GM12878 (cell line): ENCODE data around the gene VTI1A.

Source experiments
- CHD4 ChIP-seq: fragments of 200-600 bp; sonication (generic); IDR thresholded peaks from 2 replicates; pipeline ENCODE4 v1.6.1; 2016; ENCODE audit warnings: mild to moderate bottlenecking
- CTCF ChIP-seq, 3 experiments: IDR thresholded peaks in 2 of 3; conservative IDR thresholded peaks in 1 of 3; 2 replicates each; pipeline ENCODE4 v1.5.1; 2011; ENCODE audit warnings: low read depth in 3 of 3, low read length in 3 of 3, mild to moderate bottlenecking in 3 of 3, control low read depth in 2 of 3, moderate library complexity in 2 of 3, inconsistent platforms in 1 of 3, mixed read lengths in 1 of 3; ENCODE audit not compliant: control insufficient read depth in 2 of 3, insufficient read depth in 1 of 3; ENCODE audit errors: extremely low read depth in 1 of 3
- FOS ChIP-seq: IDR thresholded peaks from 3 replicates; pipeline ENCODE4 v1.6.1; 2011; ENCODE audit warnings: borderline replicate concordance; ENCODE audit not compliant: insufficient read length; ENCODE audit errors: extremely low read depth
- GABPA ChIP-seq: IDR thresholded peaks from 2 replicates; pipeline ENCODE4 v1.6.1; 2014; ENCODE audit warnings: antibody characterized with exemption, low read depth, mild to moderate bottlenecking, inconsistent platforms
- HDGF ChIP-seq: fragments of 450-650 bp; IDR thresholded peaks from 2 replicates; pipeline ENCODE4 v1.6.1; 2016; ENCODE audit warnings: antibody characterized with exemption
- POLR2A ChIP-seq: IDR thresholded peaks from 2 replicates; pipeline ENCODE4 v1.6.1; 2011; ENCODE audit warnings: low read depth, mild to moderate bottlenecking, low read length
- POLR2AphosphoS5 ChIP-seq: IDR thresholded peaks from 2 replicates; pipeline ENCODE4 v1.6.1; 2011; ENCODE audit warnings: mild to moderate bottlenecking, low read length, inconsistent platforms
- RELA ChIP-seq: fragments of 450-650 bp; IDR thresholded peaks from 2 replicates; pipeline ENCODE4 v1.8.0; 2014; ENCODE audit warnings: borderline replicate concordance; ENCODE audit not compliant: partially characterized antibody
- USF1 ChIP-seq: IDR thresholded peaks from 2 replicates; pipeline ENCODE4 v1.6.1; 2011; ENCODE audit warnings: borderline replicate concordance, low read depth, mild to moderate bottlenecking, moderate library complexity, mixed read lengths, low read length; ENCODE audit not compliant: insufficient read depth; ENCODE audit errors: extremely low read length

GRCh38 chr10:112487964-112488363 is 40.9 kb downstream of the VTI1A start:
- TF ChIP-seq POLR2A (no peak), CTCF (IDR thresholded peaks at IDR 0.05 in 2 of 3, conservative IDR thresholded peaks at IDR 0.05 in 1 of 3; ENCODE audit: control insufficient read depth in 2 of 3, extremely low read depth in 1 of 3, insufficient read depth in 1 of 3, low read depth in 3 of 3, low read length in 3 of 3) (no peak), HDGF (no peak), GABPA (no peak), FOS (no peak), RELA (no peak), USF1 (no peak), POLR2AphosphoS5 (no peak), CHD4 (no peak)
